IPS-18a (cell line): ENCODE data around the gene ECE1.

ENCODE experiments used
- H3K27ac ChIP-seq: one replicate; pipeline ENCODE4 v1.5.1; 2013; ENCODE audit warnings: low read length
- H3K27me3 ChIP-seq: one replicate; pipeline ENCODE4 v1.6.1; 2013; ENCODE audit warnings: mild to moderate bottlenecking, low read length; ENCODE audit not compliant: control insufficient read depth, insufficient read depth
- H3K36me3 ChIP-seq: one replicate; pipeline ENCODE4 v1.6.1; 2013; ENCODE audit warnings: low read depth, low read length; ENCODE audit not compliant: control insufficient read depth
- H3K4me1 ChIP-seq: one replicate; pipeline ENCODE4 v1.6.1; 2013; ENCODE audit warnings: low read depth, low read length; ENCODE audit not compliant: control insufficient read depth
- H3K4me3 ChIP-seq: one replicate; pipeline ENCODE4 v1.5.1; 2013; ENCODE audit warnings: low read length
- H3K9ac ChIP-seq: one replicate; pipeline ENCODE4 v1.6.1; 2013; ENCODE audit warnings: mild to moderate bottlenecking, low read length, moderate library complexity
- H3K9me3 ChIP-seq: one replicate; pipeline ENCODE4 v1.6.1; 2013; ENCODE audit warnings: low read depth, low read length; ENCODE audit not compliant: control insufficient read depth

Gene ECE1

DNA sequence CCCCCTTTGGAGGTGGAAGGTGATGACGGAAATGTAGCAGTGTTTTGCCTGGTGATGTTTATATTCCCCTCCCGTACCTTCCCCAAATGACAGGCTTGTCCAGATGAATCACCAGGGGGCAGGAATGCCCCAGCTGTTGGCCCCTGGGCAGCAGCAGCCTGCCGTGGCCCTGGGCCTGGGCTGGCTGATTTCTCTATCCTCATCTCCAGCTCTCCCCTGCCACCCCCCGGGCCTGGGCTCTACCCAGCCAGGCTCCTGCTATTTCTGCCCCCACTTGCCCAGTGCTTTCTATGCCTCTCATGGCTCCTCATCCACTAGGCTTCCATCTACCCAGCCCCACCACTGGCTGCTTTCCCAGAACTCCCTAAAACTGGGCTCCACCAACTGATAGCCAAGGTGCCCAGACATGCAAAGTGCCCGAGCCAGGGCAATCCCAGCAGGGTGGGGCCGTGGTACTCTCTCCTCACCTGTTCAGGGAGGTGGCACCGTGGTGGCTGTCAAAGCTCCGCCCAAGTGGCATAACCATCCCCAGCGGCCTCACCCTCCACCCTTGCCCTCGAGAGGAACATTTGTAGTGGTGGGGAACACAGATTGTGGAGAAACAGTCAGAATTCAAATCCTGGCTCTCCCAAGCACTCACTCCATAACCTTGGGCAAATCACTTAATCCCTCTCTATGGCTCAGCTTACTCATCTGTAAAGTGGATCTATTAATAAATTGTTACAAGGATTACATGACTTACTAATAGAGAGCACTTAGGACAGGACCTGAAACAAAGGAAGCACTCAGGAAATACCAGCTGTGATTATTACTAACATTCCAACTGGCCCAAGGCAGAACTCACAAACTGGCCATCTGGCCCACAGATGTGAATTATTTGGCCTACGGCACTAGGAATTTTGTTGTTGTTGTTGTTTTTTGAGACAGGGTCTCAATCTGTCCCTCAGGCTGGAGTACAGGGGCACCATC is 12.8 kb upstream of the ECE1 start:
- Histone ChIP-seq H3K4me3 (no peak overlapping the region), H3K27ac (no peak overlapping the region), H3K27me3 (no peaks in the 10 kb centered on the region), H3K36me3 (no peaks in the 10 kb centered on the region), H3K9me3 (no peaks in the 10 kb centered on the region), H3K9ac (no peak overlapping the region), H3K4me1 (peaks cover 9% of the 10 kb centered on the region)

DNA sequence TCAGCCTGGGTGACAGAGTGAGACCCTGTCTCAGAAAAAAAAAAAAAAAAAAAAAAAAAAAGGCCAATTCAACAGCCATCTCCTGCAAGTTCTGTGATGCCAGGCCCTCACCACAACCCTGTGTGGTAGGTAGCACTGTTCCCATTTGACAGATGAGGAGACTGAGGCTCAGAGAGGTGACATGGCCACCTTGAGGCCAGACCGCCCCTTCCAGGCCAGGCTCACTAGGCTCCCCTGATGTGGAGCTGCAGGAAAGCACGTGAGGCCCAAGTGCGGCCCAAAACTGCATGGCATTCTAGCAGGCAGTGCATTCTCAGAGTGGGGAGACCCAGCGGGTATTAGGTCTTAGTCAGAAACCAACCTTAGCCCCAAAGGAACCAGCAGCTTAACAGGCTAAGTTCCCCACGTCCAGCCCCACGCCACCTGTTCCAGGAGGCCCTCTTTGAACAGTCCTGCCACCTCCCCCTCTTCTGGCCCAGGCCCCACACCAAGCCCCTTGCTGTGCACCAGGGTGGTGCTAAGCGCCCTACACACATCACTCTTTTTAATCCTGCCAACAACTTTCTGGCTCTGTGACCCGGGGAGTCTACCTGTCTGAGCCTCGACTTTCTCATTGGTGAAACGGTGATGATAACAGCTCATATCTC is 11.7 kb upstream of the ECE1 start:
- Histone ChIP-seq H3K27ac (no peak overlapping the region), H3K9me3 (no peaks in the 10 kb centered on the region), H3K36me3 (no peaks in the 10 kb centered on the region), H3K4me3 (no peak overlapping the region), H3K4me1 (peaks cover 7% of the 10 kb centered on the region), H3K9ac (no peak overlapping the region), H3K27me3 (no peaks in the 10 kb centered on the region)

DNA sequence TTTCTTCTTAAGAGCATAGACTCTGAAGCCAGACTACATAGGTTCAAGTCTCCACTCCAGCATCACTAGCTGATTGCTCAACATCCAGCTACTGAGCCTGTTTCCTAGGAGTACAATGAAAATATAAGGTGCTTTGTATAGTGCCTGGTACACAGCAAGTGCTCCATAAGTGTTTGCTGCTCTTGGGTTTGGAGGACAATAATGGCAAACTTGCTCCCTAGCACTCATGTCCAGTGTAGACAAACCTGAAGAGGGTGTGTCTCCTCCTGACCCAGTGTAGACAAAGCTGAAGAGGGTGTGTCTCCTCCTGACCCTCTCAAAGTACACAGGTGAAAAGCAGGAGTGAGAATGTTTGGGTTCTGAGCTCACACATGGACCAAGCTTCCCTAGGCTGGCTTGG is 10.5 kb upstream of the ECE1 start:
- no peaks in the 10 kb centered on the region for H3K9me3 ChIP-seq
- H3K4me1 ChIP-seq = peaks cover 7% of the 10 kb centered on the region
- H3K27me3 ChIP-seq = no peaks in the 10 kb centered on the region
- H3K36me3 ChIP-seq = no peaks in the 10 kb centered on the region
- H3K9ac ChIP-seq = no peak overlapping the region
- H3K27ac ChIP-seq = no peak overlapping the region
- no peak overlapping the region for H3K4me3 ChIP-seq

DNA sequence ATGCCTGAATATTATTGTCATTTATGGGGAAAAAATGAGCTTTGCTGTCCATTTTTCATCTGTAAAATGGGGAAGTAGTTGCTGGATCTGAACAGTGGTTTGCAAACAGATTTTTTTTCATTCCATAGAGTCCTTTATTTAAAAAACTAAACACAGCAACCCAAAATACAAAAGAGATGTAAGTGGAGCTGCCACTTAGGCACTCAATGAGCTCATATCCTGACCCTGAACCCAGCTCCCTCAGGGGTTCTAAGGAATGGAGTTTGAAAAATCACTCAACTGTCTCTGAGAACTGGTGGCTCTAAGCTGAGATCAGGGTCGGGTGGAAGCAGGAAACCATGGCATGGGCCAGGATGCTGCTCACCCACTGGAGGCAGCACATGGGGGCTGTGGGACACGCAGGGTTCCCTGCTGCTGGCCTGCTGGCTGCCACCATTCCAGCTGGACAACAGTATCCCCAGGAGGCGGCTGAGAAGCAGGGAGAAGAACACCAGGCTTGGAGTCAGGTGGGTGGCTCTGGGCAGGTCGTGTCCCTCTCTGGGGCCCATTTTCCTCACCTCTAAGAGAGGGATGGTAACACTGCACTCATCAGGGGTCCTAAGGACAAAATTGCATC is 9.6 kb upstream of the ECE1 start:
- Histone ChIP-seq H3K9ac (no peak overlapping the region), H3K4me3 (no peak overlapping the region), H3K4me1 (peaks cover 7% of the 10 kb centered on the region), H3K27ac (no peak overlapping the region), H3K9me3 (no peaks in the 10 kb centered on the region), H3K27me3 (no peaks in the 10 kb centered on the region), H3K36me3 (no peaks in the 10 kb centered on the region)

DNA sequence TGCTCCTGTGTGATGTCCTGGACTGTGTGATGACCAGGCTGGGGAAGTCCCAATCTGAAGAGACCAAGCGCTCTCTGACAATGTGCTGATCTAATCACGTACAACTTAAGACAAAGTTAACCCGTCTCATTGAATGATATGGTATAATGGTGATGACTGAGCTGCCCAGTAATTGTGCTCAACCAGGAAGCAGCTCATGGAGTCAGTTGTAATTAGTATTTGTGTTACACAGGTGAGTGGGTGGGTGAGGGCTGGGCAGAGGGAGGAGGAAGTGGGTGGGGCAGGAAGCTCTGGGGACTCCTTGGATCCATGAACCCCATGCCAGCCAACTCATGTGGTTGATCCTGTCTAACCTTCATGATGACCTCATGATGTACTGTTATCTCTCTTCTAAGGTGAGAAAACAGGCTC is 8.7 kb upstream of the ECE1 start:
- no peaks in the 10 kb centered on the region for H3K9me3 ChIP-seq
- H3K27ac ChIP-seq = no peak overlapping the region
- peaks cover 7% of the 10 kb centered on the region for H3K4me1 ChIP-seq
- H3K9ac ChIP-seq = no peak overlapping the region
- no peaks in the 10 kb centered on the region for H3K27me3 ChIP-seq
- no peak overlapping the region for H3K4me3 ChIP-seq
- H3K36me3 ChIP-seq = no peaks in the 10 kb centered on the region

DNA sequence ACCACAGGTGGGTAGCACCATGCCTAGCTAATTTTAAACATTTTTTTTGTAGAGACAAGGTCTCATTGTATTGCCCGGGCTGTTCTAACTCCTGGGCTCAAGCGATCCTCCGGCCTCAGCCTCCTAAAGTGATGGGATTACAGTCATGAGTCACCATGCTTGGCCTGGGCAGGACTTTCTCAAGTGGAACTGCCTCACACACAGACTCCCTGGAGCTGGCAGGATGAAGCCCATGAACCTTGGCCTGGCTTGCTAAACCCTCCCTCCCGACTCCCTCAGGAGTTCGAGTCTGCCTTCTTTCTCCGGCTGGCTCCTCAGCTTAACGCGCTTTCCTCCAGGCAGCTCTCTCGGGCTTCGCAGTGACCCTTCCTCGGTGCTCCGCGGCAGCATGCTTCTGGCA is 7.7 kb upstream of the ECE1 start:
- H3K9me3 ChIP-seq = no peaks in the 10 kb centered on the region
- H3K36me3 ChIP-seq = no peaks in the 10 kb centered on the region
- no peak overlapping the region for H3K4me3 ChIP-seq
- H3K27me3 ChIP-seq = no peaks in the 10 kb centered on the region
- H3K27ac ChIP-seq = no peak overlapping the region
- peaks cover 11% of the 10 kb centered on the region for H3K4me1 ChIP-seq
- no peak overlapping the region for H3K9ac ChIP-seq

DNA sequence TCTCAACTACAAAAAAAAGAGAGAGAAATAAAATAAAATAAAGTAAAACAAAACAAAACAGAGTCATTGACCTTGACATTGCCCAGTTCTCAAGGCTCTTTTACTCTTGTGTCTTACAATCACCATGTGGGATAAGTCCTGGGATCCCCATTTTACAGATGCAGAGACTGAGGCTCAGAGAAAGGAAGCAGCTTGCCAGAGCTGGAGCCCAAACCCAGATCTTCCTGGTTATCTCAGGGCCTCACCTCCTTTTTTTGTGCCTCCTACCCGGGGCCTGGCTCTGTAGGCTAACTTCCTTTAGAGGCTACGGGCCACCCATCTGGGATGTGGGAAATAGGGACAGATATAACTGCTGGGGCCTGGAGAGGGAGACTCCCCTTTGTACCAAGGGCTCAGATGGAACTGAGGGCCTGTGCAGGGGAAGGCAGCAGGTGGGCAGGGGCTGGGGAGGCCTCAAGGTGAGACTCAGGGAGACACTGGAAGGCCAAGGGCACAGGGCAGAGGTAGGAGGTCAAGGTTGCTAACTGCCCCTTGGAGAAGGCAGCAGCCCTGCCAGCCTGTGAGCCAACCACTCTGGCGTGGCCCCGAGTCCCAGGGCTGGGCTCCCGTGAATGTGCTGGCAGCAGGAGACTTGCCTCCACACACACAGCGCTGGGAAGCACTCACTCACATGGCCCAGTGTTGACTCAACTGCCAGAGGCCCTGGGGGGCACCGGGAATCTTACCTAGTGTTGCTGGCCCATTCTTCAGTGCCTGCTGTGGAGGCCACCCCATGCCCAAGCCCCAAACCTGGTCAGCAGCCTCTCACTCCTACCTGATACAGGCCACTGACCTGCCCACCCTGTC is 6.5 kb upstream of the ECE1 start:
- Histone ChIP-seq H3K36me3 (no peaks in the 10 kb centered on the region), H3K27ac (no peak overlapping the region), H3K9me3 (no peaks in the 10 kb centered on the region), H3K9ac (no peak overlapping the region), H3K27me3 (no peaks in the 10 kb centered on the region), H3K4me3 (no peak overlapping the region), H3K4me1 (peaks cover 14% of the 10 kb centered on the region)

DNA sequence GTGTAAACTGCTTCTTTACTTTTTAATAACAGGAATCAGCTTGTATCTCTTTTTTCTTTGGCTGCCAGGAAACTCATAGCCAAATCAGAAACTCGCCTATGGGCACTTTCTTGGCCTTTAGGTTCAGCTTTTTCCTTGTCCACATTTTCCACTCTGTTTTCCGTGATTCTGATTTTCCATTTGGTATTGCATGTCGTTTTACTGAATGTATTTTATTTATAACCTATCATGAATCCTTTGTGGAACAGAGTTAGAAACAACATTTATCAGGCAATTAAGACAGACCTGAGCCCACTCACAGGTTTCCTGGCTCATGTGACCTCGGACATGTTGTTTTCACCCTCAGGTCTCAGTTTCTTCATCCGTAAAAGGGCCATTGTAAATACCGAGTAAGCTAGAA is 5.3 kb upstream of the ECE1 start:
- no peak overlapping the region for H3K4me3 ChIP-seq
- no peaks in the 10 kb centered on the region for H3K9me3 ChIP-seq
- peaks cover 14% of the 10 kb centered on the region for H3K4me1 ChIP-seq
- H3K9ac ChIP-seq = no peak overlapping the region
- no peak overlapping the region for H3K27ac ChIP-seq
- no peaks in the 10 kb centered on the region for H3K36me3 ChIP-seq
- peaks cover 4% of the 10 kb centered on the region for H3K27me3 ChIP-seq

DNA sequence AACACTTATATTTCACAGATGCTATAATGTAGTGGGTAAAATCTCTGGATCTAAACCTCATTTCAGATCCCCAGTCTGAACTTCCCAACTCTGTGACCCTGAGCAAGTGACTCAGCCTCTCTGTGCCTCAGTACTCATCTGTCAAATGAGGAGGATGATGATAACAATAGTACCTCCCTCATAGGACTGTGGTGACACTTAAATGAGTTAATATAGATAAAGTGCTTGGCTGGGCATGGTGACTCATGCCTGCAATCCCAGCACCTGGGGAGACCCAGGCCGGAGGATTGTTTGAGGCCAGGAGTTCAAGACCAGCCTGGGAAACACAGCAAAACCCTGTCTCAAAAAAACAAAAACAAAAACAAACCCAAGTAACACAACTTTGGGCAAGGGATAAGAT is 4.7 kb upstream of the ECE1 start:
- Histone ChIP-seq H3K9ac (no peak overlapping the region), H3K9me3 (no peaks in the 10 kb centered on the region), H3K4me3 (no peak overlapping the region), H3K4me1 (peaks cover 14% of the 10 kb centered on the region), H3K36me3 (no peaks in the 10 kb centered on the region), H3K27ac (no peak overlapping the region), H3K27me3 (peaks cover 4% of the 10 kb centered on the region)

DNA sequence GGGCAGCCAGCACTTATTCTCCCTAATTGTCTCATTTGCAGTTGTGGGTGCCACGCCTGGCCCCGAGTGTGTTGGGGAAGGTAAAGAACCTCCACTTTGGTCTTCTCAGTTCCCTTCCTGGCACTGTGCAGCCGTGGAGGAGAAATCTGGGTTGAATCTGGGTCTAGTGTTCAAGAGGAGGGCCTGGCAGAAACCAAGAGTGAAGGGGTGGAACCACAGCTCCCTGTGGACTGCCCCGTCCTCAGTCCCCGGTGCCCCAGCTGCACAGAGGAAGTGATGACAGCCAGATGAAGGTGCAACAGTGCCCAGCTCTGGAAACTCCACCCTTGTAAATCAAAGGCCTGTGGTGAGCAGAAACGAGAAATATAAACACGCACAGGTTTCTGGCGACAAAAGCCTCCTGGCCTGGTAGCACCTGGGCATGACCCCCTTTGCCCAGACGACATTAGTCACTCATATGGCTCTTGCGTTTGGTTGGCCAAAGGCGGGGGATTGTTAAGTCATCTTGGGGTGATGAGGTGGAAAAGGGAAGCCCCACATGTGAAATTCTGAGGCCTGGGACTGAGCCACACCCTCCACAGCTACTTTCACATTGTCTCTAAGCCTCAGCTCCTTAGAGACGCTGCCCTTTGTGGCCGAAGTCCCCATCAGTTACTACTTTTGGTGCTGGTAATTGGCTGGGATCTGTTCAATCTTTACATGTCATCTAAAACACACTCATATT is 4.2 kb upstream of the ECE1 start:
- Histone ChIP-seq H3K27ac (no peak overlapping the region), H3K9ac (no peak overlapping the region), H3K36me3 (no peaks in the 10 kb centered on the region), H3K4me1 (peaks cover 15% of the 10 kb centered on the region), H3K4me3 (no peak overlapping the region), H3K9me3 (no peaks in the 10 kb centered on the region), H3K27me3 (peaks cover 4% of the 10 kb centered on the region)
